NCI-H2029 (cell line): ENCODE data around the gene AP2B1.

Experiments used
- DNase-seq: peaks from one replicate; lab custom pipeline; 2025; lab: John Stamatoyannopoulos, UW

Gene AP2B1

DNA sequence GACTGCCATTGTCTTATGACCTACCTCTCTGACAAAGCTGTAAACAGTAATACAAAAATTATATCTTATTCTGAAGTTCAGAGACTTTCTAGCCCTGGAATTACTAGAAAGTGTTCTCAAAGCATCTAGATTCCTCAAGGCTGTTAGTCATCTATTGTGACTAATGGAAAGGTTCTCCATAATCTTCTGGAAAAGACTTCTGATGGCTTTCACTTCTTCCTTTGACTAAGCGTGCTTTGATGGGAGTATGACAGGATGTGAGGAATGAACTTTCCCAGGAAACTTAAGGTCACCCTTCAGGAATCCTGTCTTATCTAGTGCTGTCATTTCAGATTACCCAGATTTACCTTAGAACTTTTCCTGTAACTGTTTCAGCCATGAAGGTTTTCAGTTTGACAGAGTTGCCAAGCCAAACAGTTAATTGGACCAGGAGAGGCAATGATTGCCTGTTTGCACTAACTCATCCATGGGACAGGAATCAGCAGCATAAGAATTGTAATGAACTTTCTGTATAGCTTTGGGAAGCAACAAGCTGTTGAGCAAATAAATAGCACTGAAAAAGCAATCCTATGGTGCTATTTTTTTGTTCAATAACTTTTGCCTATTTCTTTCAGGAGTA, 43.5 kb downstream of the AP2B1 start:
- no peak for DNase-seq

DNA sequence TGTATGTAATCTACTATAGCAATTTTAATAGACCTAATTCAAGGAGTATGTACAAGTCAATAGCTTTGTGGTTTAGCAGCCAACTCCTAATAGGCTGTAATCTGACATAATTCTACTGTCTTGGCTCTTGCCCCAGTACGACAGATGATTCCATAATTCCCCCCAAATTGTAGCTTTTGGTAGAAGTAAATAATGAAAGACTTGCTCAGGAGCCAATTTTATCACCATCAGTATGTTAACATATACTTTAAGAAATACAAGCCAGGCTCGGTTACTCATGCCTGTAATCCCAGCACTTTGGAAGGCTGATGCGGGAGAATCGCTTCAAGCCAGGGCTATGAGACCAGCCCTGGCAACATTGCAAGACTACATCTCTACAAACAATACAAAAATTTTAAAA, 53.9 kb downstream of the AP2B1 start:
- DNase-seq = no peak

DNA sequence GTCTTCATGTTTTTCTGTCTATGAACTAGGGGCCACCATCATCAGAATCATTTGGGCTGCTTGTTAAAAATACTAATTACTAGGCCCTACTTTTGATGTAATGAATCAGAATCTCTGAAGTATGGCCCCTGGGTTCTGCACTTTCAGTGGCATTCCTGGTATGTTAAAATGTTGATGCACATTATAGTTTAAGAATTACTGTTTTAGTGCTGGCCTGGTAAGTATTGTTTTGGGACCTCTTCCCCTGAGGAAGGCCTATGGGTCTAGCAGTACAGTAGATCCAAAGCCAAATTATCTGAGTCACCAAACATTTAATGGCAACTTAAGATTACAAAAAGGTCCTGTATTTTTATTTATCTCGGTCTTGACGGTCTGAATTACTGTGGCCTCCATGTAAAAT, 58.8 kb downstream of the AP2B1 start:
- no peak for DNase-seq

DNA sequence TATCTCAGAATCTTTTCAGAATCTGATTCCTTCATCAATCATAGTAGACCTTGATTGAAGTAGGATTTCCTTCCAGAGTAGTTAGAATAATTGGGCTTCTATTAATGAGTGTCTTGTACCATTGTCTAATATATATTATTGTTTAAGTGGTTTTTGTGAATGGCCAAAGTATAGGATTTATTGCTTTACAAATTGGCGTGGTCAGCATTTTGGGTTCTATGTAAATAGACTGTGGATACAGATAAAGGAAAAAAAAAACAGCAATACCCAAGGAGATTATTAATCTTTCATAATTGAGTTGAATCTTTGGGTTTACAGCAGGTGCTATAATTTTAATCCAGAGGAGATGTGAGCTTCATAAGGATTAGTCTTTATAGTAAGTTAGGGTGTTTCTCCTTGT, 64.3 kb downstream of the AP2B1 start:
- no peak for DNase-seq

DNA sequence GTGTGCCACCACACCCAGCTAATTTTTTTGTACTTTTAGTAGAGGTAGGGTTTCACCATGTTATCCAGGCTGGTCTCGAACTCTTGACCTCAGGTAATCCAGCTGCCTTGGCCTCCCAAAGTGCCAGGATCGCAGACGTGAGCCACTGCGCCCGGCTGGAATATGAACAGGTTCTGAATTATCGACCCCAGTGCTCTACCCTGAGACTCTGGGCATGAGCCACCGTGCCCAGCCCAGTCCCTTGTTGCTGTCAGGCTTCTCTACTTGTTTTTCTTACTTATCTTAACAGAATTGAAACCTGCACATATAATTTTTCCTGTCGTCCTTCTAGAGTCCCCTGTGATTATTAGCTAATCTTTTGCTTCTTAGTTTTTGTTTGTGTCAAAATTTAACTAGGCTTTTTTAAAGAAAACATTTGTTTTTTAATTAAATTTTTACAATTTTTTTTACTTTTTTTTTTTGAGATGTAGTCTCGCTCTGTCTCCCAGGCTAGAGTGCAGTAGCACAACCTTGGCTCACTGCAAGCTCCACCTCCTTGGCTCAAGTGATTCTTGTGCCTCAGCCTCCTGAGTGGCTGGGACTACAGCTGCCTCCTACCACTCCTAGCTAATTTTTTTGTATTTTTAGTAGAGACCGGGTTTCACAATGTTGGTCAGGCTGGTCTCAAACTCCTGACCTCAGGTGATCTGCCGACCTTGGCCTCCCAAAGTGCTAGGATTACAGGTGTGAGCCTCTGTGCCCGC, 66.7 kb downstream of the AP2B1 start:
- no peak for DNase-seq

DNA sequence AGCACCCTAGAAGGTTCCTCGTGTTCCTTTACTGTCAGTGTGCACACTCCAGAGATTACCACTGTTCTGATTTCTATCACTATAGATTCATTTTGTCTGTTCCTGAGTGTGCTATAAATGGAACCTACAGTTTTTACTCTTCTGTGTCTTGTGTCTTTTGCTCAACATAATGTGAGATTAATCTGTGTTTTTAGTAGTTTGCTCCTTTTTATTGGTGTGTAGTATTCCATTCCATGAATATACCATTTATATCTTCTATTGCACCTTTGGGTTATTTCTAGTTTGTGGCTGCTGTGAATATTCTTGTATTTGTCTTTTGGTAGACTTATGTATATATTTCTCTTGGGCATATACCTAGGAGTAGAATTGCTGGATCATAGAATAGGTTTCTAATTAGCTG, 68.2 kb downstream of the AP2B1 start:
- DNase-seq = no peak

DNA sequence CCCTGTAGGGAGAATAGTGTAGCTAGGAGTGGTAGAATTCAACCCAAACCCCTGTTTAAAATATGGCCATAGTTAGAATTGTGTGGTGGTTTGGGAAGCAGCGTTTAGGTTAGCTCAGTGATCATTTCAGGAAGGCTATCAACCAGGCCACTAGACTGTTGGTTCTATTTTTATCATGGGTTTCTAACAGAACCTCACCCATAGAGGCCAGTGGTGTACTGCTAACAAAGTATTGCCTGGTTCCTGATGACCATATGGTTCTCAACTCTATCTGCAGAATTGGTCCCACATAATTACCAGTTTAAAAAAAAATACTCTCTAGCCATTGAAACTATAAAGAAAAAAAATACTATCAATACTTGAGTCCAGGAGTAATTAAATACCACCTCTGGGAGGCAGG, 73.8 kb downstream of the AP2B1 start:
- DNase-seq = no peak

DNA sequence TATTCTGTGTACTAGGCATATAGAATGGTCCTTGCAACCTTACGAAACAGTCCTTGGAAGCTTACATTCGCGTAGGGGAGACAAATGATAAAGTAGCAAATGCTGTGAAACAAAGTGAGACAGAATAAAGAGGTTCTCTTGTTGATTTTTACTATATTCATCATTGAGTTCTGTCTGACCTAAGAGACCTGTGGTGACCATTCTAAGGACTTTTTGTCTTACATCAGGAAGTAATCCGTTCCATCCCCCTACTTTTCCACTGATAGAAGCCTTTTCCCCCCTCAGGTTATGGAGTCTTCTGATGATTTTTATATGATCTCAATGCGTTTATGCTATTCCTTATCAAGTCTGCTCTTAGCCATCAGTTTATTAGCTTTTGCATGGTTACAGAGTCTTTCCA, 77.6 kb downstream of the AP2B1 start:
- no peak for DNase-seq

DNA sequence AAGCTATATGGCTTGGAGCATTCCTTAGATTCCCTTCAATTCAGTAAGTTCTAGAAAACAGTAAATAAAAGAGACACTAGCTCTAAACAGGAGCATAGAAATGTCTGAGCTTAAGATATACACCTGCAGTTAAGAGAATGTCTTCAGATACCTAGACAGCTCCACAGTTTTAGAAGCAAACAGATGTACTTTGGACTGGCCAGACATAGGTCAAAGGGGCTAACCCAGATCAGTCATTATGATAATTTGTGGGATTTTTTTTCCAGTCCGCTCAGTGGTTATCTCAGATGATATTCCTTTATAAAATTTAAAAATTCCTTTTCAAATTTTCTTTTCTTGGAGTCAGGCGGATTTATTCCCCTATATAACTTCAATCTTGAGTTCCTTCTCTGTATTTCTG, 78.5 kb downstream of the AP2B1 start:
- DNase-seq = no peak

DNA sequence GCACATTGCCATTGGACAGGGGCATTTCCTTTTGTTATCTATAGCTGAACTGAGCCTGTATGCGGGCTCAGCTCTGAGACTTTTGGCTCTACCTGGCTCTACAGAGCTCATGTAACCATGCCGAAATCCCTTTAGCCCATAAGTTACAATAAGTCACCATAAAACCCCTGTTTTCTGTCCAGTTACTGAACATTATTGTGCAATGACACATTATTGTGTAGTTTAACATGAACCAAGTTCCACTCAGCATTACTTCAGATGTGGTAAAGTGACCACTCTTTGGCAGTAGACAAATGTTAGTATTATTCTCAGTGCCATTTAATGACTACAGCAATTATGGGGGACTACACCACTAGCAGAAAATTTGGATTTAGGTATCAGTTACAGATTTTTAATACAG, 78.9 kb downstream of the AP2B1 start:
- no peak for DNase-seq

DNA sequence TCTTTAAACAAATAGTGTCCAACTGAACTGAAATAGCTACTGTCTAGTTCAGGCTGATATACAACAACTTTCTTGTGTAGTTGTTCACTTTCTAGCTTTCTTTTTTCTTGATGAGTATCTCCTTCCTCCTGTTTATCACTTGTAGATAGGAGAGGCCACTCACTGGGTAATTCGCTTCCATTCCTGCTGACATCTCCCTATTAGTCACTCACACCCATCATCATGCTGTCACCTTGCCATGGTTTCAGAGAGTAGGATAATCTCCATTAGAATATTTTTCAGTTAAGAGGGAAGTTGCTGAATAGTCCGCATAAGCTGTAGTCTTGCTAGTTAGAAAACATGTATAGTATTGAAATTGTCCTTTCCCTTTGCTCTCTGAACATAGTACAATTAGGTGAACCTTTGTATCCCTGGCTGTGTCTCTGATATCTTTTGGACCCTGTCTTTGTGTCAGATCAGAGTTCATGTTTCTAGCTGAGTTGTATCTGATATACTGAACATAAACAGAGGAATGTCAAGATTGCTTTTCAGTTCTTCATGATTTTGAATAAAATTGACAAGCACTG, 79.9 kb downstream of the AP2B1 start:
- DNase-seq = no peak

DNA sequence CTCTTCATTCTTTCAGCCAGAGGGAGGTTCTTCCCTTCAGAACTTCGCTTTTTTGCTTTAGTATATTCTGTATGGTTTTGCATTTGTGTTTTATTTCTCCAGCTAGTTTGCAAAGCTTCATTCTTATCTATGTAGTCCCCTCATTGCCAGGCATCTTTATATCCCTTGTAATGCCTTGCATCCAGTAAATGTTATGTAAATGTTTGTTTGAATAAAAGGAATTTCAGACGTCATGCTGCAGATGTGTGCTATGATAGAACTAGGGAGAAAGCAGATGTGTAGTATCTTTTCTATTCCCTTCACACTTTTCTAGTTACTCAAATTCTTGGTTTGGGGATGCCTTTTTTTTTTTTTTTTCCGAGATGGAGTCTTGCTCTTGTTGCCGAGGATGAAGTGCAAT, 81.7 kb downstream of the AP2B1 start:
- no peak for DNase-seq

DNA sequence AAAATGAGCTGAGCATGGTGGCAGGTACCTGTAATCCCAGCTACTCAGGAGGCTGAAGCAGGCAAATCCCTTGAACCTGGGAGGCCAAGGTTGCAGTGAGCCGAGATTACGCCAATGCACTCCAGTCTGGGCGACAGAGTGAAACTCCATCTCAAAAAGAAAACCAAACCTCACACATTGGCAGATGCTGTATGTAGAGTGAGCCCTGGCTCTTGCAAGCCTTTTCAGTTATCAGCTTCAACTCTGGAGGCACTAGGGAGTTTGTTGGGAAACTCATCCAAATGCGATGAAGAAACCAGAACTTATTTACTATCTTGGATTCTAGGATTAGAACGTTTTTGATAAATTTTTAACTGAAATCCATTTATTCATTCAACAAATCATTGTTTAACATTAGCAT, 87.4 kb downstream of the AP2B1 start:
- no peak for DNase-seq

DNA sequence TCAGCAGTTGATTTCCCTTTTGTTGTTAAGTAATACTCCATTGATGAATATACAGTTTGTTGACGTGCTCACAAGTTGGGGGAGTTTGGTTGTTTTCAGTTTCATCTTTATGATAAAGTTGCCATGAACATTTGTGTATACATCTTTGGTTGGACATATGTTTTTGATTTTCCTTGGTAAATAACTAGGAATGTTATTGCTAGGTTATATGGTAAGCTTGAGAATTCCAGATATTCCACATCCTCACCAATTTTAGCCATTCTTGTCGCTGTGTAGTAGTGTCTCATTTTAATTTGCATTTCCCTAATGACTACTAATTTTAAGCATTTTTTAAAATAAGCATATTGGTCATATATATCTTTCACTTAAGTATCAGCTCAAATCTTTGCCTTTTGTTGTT, 89.3 kb downstream of the AP2B1 start:
- no peak for DNase-seq

DNA sequence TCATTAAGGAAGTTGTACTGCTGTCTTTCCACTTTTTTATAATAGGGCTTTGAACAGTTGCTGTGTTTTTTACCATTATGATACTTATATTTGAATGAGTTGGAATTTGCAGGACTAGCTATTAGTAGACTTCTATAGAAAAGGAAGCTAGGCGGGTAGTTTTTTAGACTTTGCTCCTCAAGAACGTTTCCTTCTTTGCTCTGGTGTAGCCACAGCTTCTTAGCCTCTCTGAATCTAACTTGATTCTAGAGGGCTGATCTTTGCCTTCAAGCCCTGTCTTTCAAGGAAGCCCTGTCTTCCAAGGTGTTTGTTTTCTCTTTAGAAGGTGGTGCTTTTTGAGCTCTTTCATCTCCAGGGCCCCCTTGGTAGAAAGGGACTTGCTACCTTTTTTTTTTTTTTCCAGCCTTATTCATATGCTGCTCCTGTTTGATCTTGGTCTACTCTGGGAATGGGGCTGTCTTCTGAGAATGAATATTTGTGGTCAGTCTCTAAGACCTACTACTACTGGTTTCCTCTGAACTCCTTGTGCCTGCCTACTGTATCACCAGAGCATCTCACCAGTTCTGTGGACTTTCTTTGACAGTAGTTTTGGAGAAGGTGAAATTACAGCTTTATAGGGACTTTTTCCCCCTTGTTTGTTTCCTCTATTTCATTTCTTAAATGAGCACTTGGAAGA, 92.0 kb downstream of the AP2B1 start:
- no peak for DNase-seq

DNA sequence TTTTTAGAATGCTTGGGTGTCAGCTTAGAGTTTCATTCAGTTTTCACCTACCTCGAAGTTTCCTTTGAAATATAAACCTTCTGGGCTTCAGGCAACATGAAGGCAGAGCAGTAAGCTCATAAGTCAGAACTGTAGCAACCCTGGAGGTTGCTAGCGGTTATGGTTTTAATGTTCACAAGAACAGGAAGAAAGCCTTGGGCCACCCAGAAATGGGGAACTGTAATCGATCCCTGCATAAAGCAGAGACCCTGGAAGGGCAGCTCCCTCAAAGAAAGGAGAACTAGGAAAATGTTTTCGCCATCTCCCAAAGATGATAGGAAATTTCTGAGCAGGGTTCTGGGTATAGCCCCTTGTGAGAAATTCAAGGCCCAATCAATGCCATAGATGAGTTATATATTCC, 96.5 kb downstream of the AP2B1 start:
- DNase-seq = no peak

DNA sequence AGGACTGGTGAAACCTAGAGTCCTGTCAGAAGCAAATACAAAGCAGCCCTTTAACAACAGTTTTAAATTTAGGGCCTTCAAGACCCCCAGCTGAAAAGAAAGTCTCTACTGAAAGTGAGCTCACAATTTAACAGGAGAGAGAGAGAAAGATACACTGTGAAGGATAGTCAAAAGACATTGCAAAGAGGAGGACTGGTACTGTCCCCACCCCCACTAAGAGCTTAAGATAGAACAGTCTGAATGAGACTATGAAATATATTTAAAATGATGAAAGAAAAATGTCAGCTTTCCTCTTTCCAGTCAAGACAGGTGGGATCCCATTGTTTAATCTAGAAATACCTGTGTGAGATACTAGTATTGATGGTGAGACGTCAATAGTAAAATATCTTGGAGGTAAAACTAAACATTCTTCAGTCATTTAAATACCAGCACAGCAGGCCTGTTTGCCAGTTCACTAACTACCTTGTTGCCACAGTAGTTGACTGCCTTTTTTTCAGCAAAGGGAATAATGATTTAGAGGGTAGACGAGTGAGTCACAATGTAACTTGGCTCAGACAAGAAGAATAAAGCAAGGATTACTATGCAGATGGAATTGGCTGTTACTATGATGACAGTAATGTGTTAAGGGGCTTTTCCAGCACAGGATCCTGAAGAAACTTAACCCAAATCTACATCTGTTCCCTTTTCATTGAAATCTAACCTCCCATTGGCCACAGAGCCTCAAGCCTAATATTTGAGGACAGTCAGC, 97.1 kb downstream of the AP2B1 start:
- no peak for DNase-seq

DNA sequence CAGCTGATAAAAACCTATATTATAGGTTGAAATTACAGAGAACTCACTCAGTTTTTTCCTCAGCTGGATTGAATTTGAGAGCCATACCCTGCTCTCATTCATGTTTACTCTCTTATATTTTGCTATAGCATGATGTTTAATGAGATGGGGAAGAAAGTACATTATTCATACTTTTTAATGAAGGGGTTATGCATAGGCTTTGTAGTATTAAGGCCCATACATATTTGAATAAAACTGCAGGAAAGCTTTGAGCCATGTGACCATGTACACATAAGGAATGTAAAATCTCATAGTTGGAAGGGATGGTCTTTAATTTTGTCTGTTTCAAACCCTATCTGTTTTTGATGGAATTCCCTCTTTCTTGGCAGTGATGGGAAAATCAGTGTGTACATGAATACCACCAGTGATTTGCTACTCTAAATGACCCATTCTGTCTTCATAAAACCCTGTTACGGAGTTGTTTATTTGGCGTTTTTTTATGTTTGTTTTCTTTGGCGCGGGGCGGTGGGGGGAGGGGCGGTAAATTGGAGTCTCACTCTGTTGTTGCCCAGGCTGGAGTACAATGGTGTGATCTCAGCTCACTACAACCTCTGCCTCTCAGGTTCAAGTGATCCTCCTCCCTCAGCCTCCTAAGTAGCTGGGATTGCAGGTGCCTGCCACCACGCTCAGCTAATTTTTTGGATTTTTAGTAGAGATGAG, 105.5 kb downstream of the AP2B1 start:
- DNase-seq = no peak

DNA sequence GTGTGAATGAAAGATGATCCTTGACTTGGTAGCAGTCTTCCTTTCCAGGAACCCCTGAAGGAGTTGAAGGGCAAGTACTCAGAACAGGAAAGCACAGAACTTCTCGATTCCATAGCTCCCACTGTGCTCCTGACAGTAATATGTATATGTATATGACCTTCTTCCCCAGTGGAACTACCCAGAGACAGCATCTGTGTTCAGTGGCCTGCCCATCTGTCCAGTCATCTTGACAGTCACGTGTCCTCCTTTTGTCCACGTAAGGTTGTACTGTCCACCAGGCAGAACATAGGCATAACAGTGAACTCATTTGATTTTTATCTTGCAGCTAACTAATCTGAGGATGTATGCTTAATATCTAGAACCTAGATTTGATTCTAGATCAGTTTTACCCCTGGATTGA, 106.5 kb downstream of the AP2B1 start:
- DNase-seq = no peak

DNA sequence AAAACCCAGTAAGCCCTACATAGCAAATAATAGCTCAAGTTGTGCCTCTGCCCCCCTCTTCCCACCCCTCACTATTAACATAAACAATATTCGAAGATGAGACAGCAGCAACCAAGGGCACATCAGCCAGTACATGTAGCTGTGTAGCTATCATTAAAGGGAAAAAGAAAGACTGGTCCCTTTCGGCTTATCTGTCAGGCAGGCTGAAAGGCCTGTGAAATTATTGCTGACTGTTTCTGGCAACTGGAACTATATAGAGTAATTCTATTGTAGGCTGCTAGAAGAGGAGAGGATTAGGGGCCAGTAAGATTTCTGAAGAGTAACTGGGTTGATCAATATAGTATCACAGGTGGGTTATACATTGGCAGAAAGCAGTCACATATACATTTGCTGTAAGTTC, 107.8 kb downstream of the AP2B1 start:
- no peak for DNase-seq

DNA sequence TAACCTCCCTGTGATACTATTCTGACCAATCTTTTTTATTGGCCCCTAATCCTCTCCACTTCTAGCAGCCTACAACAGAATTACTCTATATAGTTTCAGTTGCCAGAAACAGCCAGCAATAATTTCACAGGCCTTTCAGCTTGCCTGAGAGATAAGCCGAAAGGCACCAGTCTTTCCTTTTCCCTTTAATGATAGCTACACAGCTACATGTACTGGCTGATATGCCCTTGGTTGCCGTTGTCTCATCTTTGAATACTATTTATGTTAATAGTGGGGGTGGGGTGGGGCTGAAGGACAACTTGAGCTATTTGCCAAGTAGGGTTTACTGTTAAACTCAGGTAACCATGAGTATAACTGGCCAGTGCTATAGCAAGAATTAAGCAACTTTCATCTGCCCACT, 108.5 kb downstream of the AP2B1 start:
- DNase-seq = no peak

DNA sequence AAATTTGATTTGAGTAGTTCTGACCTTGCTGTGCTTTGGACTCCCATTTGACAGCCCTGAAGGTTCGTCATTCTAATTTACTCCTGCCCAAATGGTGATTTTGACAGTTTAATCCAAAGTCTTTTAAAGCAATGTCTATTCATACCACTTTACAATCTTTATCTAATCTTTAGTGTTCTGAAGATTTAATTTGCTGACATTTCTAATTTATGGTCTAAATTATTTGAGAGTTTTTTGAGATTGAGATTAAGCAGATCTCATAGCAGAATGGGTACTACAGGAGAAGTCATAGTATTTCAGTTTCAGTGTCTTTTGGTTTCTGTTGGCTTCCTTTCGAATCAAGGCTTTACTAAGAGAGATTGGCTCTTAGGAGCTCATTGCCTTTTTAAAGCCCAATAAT, 111.7 kb downstream of the AP2B1 start:
- no peak for DNase-seq
